ENCODE data around the gene BRINP2.

- TF ChIP-seq POLR2A (IDR thresholded peaks at IDR 0.05; ENCODE audit: low read depth) (no peak), EP300 (IDR thresholded peaks at IDR 0.05) (no peak), POLR2AphosphoS5 (IDR thresholded peaks at IDR 0.05) (no peak)
- TF ChIP-seq, protein P1, sequence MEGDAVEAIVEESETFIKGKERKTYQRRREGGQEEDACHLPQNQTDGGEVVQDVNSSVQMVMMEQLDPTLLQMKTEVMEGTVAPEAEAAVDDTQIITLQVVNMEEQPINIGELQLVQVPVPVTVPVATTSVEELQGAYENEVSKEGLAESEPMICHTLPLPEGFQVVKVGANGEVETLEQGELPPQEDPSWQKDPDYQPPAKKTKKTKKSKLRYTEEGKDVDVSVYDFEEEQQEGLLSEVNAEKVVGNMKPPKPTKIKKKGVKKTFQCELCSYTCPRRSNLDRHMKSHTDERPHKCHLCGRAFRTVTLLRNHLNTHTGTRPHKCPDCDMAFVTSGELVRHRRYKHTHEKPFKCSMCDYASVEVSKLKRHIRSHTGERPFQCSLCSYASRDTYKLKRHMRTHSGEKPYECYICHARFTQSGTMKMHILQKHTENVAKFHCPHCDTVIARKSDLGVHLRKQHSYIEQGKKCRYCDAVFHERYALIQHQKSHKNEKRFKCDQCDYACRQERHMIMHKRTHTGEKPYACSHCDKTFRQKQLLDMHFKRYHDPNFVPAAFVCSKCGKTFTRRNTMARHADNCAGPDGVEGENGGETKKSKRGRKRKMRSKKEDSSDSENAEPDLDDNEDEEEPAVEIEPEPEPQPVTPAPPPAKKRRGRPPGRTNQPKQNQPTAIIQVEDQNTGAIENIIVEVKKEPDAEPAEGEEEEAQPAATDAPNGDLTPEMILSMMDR (IDR thresholded peaks at IDR 0.05), result no peak
Measured at GRCh38 chr1:177300431-177300830, 129.7 kb downstream of the BRINP2 start.
